HEK293T (cell line): ENCODE results near the gene SUMO3.

ENCODE experiments used
- ARNT ChIP-seq: fragments of 450-650 bp; IDR thresholded peaks from 2 replicates; pipeline ENCODE4 v1.6.1; 2017; ENCODE audit warnings: mild to moderate bottlenecking
- BHLHE40 ChIP-seq: fragments of 450-650 bp; IDR thresholded peaks from 2 replicates; pipeline ENCODE4 v1.6.1; 2016; ENCODE audit warnings: mild to moderate bottlenecking, moderate library complexity, borderline replicate concordance
- CTBP1 ChIP-seq: fragments of 450-650 bp; IDR thresholded peaks from 2 replicates; pipeline ENCODE4 v1.6.1; 2016; ENCODE audit warnings: borderline replicate concordance
- ELF4 ChIP-seq: fragments of 450-650 bp; IDR thresholded peaks from 2 replicates; pipeline ENCODE4 v1.6.1; 2017; ENCODE audit warnings: antibody characterized with exemption
- FOXA1 ChIP-seq: fragments of 450-650 bp; IDR thresholded peaks from 2 replicates; pipeline ENCODE4 v1.6.1; 2016; ENCODE audit warnings: mild to moderate bottlenecking
- FOXK2 ChIP-seq: fragments of 450-650 bp; IDR thresholded peaks from 2 replicates; pipeline ENCODE4 v1.6.1; 2016; ENCODE audit warnings: mild to moderate bottlenecking
- FOXM1 ChIP-seq: fragments of 450-650 bp; IDR thresholded peaks from 2 replicates; pipeline ENCODE4 v1.6.1; 2017; ENCODE audit warnings: mild to moderate bottlenecking, borderline replicate concordance
- L3MBTL2 ChIP-seq: fragments of 450-650 bp; conservative IDR thresholded peaks from 2 replicates; pipeline ENCODE4 v1.6.1; 2016; ENCODE audit warnings: mild to moderate bottlenecking
- LEF1 ChIP-seq: fragments of 450-650 bp; IDR thresholded peaks from 2 replicates; pipeline ENCODE4 v1.6.1; 2017; ENCODE audit warnings: mild to moderate bottlenecking, borderline replicate concordance
- SUZ12 ChIP-seq: fragments of 450-650 bp; IDR thresholded peaks from 2 replicates; pipeline ENCODE4 v1.6.1; 2016; ENCODE audit warnings: mild to moderate bottlenecking
- TF ChIP-seq, protein P1 (sequence below): fragments of 450-650 bp; IDR thresholded peaks from 2 replicates; pipeline ENCODE4 v1.6.1; 2016

DNA sequence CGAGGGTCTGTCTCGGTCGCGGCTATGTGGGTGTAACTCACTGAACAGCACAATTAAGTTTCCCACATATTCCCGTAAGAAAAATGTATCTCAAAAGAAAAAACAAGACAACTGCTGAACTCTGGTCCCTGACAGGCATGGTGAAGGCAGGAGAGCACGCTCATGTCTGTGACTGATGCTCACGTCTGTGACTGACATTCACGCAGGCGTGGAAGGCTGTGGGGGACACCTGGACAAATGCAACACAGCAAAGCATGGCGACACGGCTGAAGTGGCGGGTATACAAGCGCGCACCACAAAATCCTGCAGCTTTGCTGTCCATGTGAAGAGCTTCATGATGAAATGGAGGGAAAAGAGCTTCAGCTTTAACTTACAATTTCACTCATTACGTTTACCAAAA lies 49.6 kb upstream of the SUMO3 start:
- TF ChIP-seq BHLHE40 (no peak), FOXK2 (no peak), CTBP1 (no peak), LEF1 (no peak), FOXA1 (no peak), SUZ12 (no peak), ARNT (no peak), FOXM1 (no peak), ELF4 (no peak), L3MBTL2 (no peak)
- TF ChIP-seq, protein P1, sequence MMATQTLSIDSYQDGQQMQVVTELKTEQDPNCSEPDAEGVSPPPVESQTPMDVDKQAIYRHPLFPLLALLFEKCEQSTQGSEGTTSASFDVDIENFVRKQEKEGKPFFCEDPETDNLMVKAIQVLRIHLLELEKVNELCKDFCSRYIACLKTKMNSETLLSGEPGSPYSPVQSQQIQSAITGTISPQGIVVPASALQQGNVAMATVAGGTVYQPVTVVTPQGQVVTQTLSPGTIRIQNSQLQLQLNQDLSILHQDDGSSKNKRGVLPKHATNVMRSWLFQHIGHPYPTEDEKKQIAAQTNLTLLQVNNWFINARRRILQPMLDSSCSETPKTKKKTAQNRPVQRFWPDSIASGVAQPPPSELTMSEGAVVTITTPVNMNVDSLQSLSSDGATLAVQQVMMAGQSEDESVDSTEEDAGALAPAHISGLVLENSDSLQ = no peak
